Activated B cell treated with CpG ODN at 0.5 μM for 24 hours (primary cell): ENCODE data around the gene ALDH1A1. TPM values are rescaled to one million over a fixed set of nuclear protein-coding genes. Genes with fewer than 3 reads are reported as not detected.
"Not testable (repeated sequence)": the region's sequence is repeated elsewhere in the genome, so short reads cannot be mapped to it uniquely, and the experiment has no call there.

ENCODE experiments used
- ATAC-seq: fragments of 200-7000 bp; cut with Tn5 transposase; one replicate; pipeline ENCODE4 v1.10.0; 2021; ENCODE audit warnings: low read depth, mild to moderate bottlenecking, moderate library complexity
- CTCF ChIA-PET: fragments of 350-600 bp; sonication (Branson Sonifier 250); formaldehyde crosslinking; loops from one replicate; lab custom pipeline; 2021; ENCODE audit warnings: antibody characterized with exemption; lab: Charles Lee
- POLR2A ChIA-PET: fragments of 350-600 bp; sonication (Branson Sonifier 250); formaldehyde crosslinking; loops from one replicate; lab custom pipeline; 2021; ENCODE audit warnings: antibody characterized with exemption; lab: Charles Lee
- DNase-seq: peaks from one replicate; pipeline ENCODE4 v3.0.0; 2022
- H3K27ac Mint-ChIP-seq: one replicate; pipeline ENCODE4 v1.8.0; 2020; ENCODE audit warnings: mixed read lengths
- H3K27me3 Mint-ChIP-seq: one replicate; pipeline ENCODE4 v1.8.0; 2021; ENCODE audit warnings: mixed read lengths
- H3K36me3 Mint-ChIP-seq: one replicate; pipeline ENCODE4 v1.8.0; 2021; ENCODE audit warnings: low read depth, mixed read lengths
- H3K4me1 Mint-ChIP-seq: one replicate; pipeline ENCODE4 v1.8.0; 2021; ENCODE audit warnings: mixed read lengths
- H3K4me3 Mint-ChIP-seq: one replicate; pipeline ENCODE4 v1.8.0; 2020; ENCODE audit warnings: mild to moderate bottlenecking, mixed read lengths
- H3K9me3 Mint-ChIP-seq: one replicate; pipeline ENCODE4 v1.8.0; 2020; ENCODE audit warnings: mixed read lengths
- CTCF ChIP-seq: fragments of 200-600 bp; IDR thresholded peaks from one replicate; pipeline ENCODE4 v1.8.0; 2022; ENCODE audit warnings: antibody characterized with exemption, mild to moderate bottlenecking
- intact Hi-C: fragments of 100-400 bp; cut with micrococcal nuclease; formaldehyde crosslinking; loops from one replicate; pipeline ENCODE4 v1.15.1; 2024
- total RNA-seq: library from RNA; stranded (reverse); gene quantifications from 2 replicates; pipeline ENCODE4 v1.2.3, GENCODE V29; 2022

The ALDH1A1 gene
- total RNA-seq, 1 donor from 2014 or later = not detected

DNA sequence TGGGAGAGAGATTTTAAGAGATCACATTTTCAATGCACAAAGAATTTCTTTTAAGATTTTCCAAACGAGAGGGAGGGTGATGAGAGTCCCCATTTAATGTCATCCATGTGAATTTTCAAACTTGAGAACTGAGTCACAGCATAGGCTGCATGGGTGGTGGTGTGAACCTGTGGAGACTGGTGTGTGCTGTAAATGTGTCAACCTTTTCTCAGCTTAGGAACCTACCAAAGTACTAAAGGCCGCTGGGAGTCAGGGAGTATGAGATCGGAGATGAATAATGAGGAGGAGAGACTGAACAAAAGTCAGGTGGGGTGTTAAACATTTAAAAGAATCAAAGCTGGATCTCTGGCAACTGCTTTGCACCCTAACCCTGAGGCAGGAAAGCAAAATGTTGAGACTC is 7.5 kb downstream of the ALDH1A1 start:
- H3K27me3 Mint-ChIP-seq = peaks cover 8% of the 10 kb centered on the region
- ChIA-PET CTCF (no interaction called here), POLR2A (no interaction called here)
- TF ChIP-seq CTCF = no peak
- intact Hi-C loops = no loop called here
- no peaks in the 10 kb centered on the region for H3K36me3 Mint-ChIP-seq
- no peak overlapping the region for H3K27ac Mint-ChIP-seq
- DNase-seq (no peak), ATAC-seq (no peak)
- no peak overlapping the region for H3K4me3 Mint-ChIP-seq
- H3K9me3 Mint-ChIP-seq = no peaks in the 10 kb centered on the region
- no peaks in the 10 kb centered on the region for H3K4me1 Mint-ChIP-seq

DNA sequence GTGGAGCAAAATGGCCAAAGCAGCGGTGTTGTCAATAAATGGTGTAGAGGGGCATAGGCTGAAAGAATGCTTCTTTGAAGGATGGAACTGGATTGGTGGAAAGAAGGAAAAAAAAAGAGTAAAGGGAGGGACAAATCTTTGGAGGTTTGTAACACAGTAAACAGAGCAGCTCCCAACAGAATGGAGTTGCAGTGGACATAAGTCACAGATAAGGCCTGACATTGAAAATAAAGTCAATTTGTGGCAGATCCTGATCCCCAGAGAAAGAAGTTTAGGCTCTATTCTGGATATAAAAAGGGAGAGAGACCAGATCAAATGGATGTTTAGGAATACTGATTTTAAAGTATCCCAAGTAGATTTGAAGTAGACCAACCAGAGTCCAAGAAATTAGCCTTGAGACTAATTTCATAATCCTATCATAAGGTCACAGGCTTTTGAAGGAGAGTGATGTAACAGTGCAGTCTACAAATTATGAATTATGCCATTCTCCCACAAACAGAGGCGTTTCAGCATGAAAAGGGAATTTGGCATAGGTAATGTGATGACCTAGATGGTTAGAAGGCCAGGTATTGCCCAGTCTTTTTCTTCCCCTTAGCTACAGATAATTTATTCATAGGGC is 8.9 kb downstream of the ALDH1A1 start:
- TF ChIP-seq CTCF = no peak
- CTCF ChIA-PET = no interaction called here

DNA sequence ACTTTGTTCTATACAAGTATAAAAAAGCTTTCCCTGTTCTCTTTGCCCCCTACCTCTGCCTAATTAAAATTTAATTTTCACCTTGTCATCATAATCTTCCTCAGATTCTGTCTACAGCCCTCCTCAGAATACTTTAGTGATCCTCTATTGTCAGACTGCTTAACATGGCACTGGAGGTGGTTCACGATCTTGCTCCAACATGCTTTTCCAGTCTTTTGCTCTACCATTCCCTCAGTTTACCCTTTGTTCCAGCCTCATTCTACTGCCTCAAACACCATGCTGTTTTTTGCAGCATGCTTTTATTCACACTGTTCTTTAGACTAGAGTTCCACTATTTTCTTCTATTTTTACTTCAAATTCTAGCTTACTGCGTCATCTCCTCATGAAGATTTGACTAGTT is 10.4 kb downstream of the ALDH1A1 start:
- Mint-ChIP-seq H3K4me3 (no peak overlapping the region), H3K4me1 (no peaks in the 10 kb centered on the region)
- no peak for ATAC-seq

More for the DNA sequence above, 8.9 kb downstream of the ALDH1A1 start:
- no peaks in the 10 kb centered on the region for H3K9me3 Mint-ChIP-seq
- POLR2A ChIA-PET = no interaction called here
- ATAC-seq (no peak), DNase-seq (no peak)
- H3K27ac Mint-ChIP-seq = no peak overlapping the region
- H3K4me1 Mint-ChIP-seq = no peaks in the 10 kb centered on the region
- intact Hi-C loops = no loop called here
- H3K27me3 Mint-ChIP-seq = peaks cover 8% of the 10 kb centered on the region
- no peaks in the 10 kb centered on the region for H3K36me3 Mint-ChIP-seq
- no peak overlapping the region for H3K4me3 Mint-ChIP-seq

DNA sequence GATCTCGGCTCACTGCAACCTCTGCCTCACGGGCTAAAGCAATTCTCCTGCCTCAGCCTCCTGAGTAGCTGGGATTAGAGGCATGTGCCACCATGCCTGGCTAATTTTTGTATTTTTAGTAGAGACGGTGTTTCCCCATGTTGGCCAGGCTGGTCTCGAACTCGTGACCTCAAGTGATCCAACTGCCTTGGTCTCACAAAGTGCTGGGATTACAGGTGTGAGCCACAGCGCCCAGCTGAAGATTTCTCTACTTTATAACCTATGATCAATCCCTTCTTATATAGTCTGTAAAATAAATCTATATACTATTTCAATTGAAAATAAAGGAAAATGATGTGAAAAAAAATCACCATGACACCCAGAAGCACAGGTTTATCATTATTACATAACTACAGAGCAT is 13.3 kb downstream of the ALDH1A1 start:
- CTCF ChIA-PET, DNase-seq, H3K4me1 Mint-ChIP-seq, intact Hi-C loops, POLR2A ChIA-PET, H3K9me3 Mint-ChIP-seq, H3K36me3 Mint-ChIP-seq, H3K27ac Mint-ChIP-seq, ATAC-seq, H3K27me3 Mint-ChIP-seq, H3K4me3 Mint-ChIP-seq: not testable (repeated sequence)

More for the DNA sequence above, 10.4 kb downstream of the ALDH1A1 start:
- no peak for TF ChIP-seq CTCF
- intact Hi-C loops = no loop called here
- peaks cover 3% of the 10 kb centered on the region for H3K27me3 Mint-ChIP-seq
- no peak overlapping the region for H3K27ac Mint-ChIP-seq
- DNase-seq = no peak
- H3K36me3 Mint-ChIP-seq = no peaks in the 10 kb centered on the region
- ChIA-PET CTCF (no interaction called here), POLR2A (no interaction called here)
- no peaks in the 10 kb centered on the region for H3K9me3 Mint-ChIP-seq

GRCh38 chr9:72937545-72937944 is 15.3 kb downstream of the ALDH1A1 start:
- Mint-ChIP-seq H3K27me3 (peaks cover 3% of the 10 kb centered on the region), H3K27ac (no peak overlapping the region), H3K36me3 (no peaks in the 10 kb centered on the region), H3K9me3 (no peaks in the 10 kb centered on the region), H3K4me3 (no peak overlapping the region), H3K4me1 (no peaks in the 10 kb centered on the region)
- intact Hi-C loops = no loop called here
- ChIA-PET POLR2A (no interaction called here), CTCF (no interaction called here)
- TF ChIP-seq CTCF = no peak
- DNase-seq = no peak
- no peak for ATAC-seq

- no peak overlapping the region for H3K27ac Mint-ChIP-seq
- H3K4me1 Mint-ChIP-seq = no peaks in the 10 kb centered on the region
- intact Hi-C loops = no loop called here
- ATAC-seq = no peak
- POLR2A ChIA-PET = no interaction called here
- H3K27me3 Mint-ChIP-seq = peaks cover under 1% of the 10 kb centered on the region
- H3K9me3 Mint-ChIP-seq = no peaks in the 10 kb centered on the region
- no peak overlapping the region for H3K4me3 Mint-ChIP-seq
- no peaks in the 10 kb centered on the region for H3K36me3 Mint-ChIP-seq
- CTCF ChIA-PET = no interaction called here
- no peak for DNase-seq
- TF ChIP-seq CTCF = no peak
Measured at GRCh38 chr9:72936679-72937078, 16.2 kb downstream of the ALDH1A1 start.
